Measurements from ENCODE around the gene ITGB8. TPM values are rescaled to one million over a fixed set of nuclear protein-coding genes. Genes with fewer than 3 reads are reported as not detected.

The ITGB8 gene
- total and polyA plus RNA-seq, 2 experiments from 2014 or later = 0.71 to 3.0 TPM

DNA sequence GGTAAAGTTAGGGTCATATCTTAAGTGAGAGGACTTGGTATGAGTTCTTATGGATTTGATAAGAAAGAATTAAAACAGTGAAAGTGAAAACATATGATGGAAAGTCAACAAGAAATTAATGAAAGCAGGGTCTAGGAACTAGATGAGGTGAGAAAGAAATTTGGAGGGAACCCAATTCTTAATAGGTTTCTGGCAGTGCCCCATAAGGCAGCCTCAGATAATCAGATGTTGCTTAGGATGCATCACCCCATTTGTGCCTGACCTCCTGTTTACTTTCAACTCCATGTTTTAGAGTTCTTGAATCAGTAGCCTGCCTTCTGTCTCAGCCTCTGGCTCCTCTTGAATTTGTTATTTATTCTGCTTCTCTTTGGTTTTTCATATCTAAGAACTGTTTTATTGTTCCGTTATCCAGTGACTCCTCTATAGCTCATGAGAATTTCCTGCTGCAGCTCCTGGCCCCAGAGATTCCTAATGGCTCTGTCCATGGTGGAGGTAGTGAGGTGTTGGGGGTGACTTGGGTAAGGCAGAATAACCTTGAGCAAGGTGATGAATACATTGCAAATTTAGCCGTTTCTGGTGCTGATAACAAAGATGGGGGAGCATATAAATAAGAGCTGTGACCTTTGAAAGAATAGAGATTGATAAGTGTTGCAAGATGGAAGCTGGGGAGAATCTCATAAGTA lies 17.6 kb downstream of the ITGB8 start:
- H3K27me3 ChIP-seq (ENCODE audit: insufficient read depth) = no peaks in the 10 kb centered on the region
- H3K9me2 ChIP-seq (ENCODE audit: insufficient read depth) = no peaks in the 10 kb centered on the region
- H3K4me1 ChIP-seq (ENCODE audit: insufficient read depth) = no peaks in the 10 kb centered on the region
- no peaks in the 10 kb centered on the region for H3K36me3 Mint-ChIP-seq (ENCODE audit: low read depth)
- TF ChIP-seq, protein P1, sequence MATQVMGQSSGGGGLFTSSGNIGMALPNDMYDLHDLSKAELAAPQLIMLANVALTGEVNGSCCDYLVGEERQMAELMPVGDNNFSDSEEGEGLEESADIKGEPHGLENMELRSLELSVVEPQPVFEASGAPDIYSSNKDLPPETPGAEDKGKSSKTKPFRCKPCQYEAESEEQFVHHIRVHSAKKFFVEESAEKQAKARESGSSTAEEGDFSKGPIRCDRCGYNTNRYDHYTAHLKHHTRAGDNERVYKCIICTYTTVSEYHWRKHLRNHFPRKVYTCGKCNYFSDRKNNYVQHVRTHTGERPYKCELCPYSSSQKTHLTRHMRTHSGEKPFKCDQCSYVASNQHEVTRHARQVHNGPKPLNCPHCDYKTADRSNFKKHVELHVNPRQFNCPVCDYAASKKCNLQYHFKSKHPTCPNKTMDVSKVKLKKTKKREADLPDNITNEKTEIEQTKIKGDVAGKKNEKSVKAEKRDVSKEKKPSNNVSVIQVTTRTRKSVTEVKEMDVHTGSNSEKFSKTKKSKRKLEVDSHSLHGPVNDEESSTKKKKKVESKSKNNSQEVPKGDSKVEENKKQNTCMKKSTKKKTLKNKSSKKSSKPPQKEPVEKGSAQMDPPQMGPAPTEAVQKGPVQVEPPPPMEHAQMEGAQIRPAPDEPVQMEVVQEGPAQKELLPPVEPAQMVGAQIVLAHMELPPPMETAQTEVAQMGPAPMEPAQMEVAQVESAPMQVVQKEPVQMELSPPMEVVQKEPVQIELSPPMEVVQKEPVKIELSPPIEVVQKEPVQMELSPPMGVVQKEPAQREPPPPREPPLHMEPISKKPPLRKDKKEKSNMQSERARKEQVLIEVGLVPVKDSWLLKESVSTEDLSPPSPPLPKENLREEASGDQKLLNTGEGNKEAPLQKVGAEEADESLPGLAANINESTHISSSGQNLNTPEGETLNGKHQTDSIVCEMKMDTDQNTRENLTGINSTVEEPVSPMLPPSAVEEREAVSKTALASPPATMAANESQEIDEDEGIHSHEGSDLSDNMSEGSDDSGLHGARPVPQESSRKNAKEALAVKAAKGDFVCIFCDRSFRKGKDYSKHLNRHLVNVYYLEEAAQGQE (IDR thresholded peaks at IDR 0.05; ENCODE audit: unreplicated experiment) = peak; percentile 71
- no peak for TF ChIP-seq EZH2phosphoT487 (IDR thresholded peaks at IDR 0.05; ENCODE audit: unreplicated experiment)
- TF ChIP-seq NANOG (IDR thresholded peaks at IDR 0.05; ENCODE audit: borderline replicate concordance) = no peak
- no peak overlapping the region for H2AFZ ChIP-seq
- DNase-seq (ENCODE audit: low spot score) (no peak), ATAC-seq (no peak; the same call in 2 of the 3 replicates)
- H3K27ac ChIP-seq (ENCODE audit: low read depth) = no peak overlapping the region
- no peak overlapping the region for H3K4me3 Mint-ChIP-seq
- H3K36me3 ChIP-seq (ENCODE audit: insufficient read depth) = no peaks in the 10 kb centered on the region
- no peaks in the 10 kb centered on the region for H3K79me2 ChIP-seq (replicated peaks; ENCODE audit: insufficient read depth)
- H3K4me3 ChIP-seq = no peak overlapping the region
- peaks cover 4% of the 10 kb centered on the region; the same call in 2 of the 3 replicates for H3K4me1 Mint-ChIP-seq
- H3K4me2 ChIP-seq = no peak overlapping the region
- no peaks in the 10 kb centered on the region for H3K27me3 Mint-ChIP-seq (ENCODE audit: insufficient read depth, low read depth, poor library complexity)
- no peaks in the 10 kb centered on the region for H3F3A ChIP-seq (replicated peaks; ENCODE audit: low read depth)
- H3K27ac Mint-ChIP-seq = no peak overlapping the region
- no peaks in the 10 kb centered on the region for H4K20me1 ChIP-seq (replicated peaks; ENCODE audit: insufficient read depth)
- H3K9me3 Mint-ChIP-seq = no peaks in the 10 kb centered on the region

DNA sequence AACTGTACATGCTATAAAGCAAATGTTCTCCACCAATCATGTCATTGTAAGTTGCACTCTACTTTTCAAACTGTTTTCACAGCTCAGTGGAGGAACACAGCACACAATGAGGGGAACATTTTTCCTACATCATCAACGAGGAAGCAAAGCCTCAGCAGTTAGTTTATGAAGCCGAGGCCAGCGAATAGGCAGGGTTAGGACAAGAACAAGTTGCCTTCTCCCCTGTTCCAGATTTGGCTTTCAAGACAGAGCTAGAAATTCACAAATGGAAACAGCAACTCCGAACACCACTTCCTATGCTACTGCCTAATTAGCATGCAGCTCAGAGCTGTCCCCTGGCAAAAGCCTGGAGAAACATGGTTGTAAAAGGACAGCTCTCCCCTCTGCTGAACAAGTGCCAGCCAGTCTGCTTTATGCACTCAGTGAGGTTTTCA lies 19.8 kb downstream of the ITGB8 start:
- no peak overlapping the region for H3K4me3 ChIP-seq
- Mint-ChIP-seq H3K27me3 (ENCODE audit: insufficient read depth, low read depth, poor library complexity) (peaks cover 2% of the 10 kb centered on the region), H3K36me3 (ENCODE audit: low read depth) (no peaks in the 10 kb centered on the region), H3K4me1 (0 out of 3 replicates have a peak, but pooled peaks cover 3% of the 10 kb centered on the region), H3K4me3 (no peak overlapping the region), H3K27ac (0 out of 2 replicates have a peak overlapping the region, but pooled peaks have one; percentile 43), H3K9me3 (no peaks in the 10 kb centered on the region)
- no peaks in the 10 kb centered on the region for H3K27me3 ChIP-seq (ENCODE audit: insufficient read depth)
- H3F3A ChIP-seq (replicated peaks; ENCODE audit: low read depth) = no peaks in the 10 kb centered on the region
- peak; percentile 64 for ATAC-seq
- H3K79me2 ChIP-seq (replicated peaks; ENCODE audit: insufficient read depth) = no peaks in the 10 kb centered on the region
- no peak overlapping the region for H3K4me2 ChIP-seq
- H3K36me3 ChIP-seq (ENCODE audit: insufficient read depth) = no peaks in the 10 kb centered on the region
- DNase-seq (ENCODE audit: low spot score) = peak; percentile 13
- no peaks in the 10 kb centered on the region; the same call in 1 of the 2 replicates for H3K4me1 ChIP-seq (ENCODE audit: insufficient read depth)
- no peaks in the 10 kb centered on the region for H4K20me1 ChIP-seq (replicated peaks; ENCODE audit: insufficient read depth)
- no peak overlapping the region for H3K27ac ChIP-seq (ENCODE audit: low read depth)
- H2AFZ ChIP-seq = peak overlapping the region; percentile 56; the same call in 1 of the 2 replicates
- H3K9me2 ChIP-seq (ENCODE audit: insufficient read depth) = no peaks in the 10 kb centered on the region
- no peak for TF ChIP-seq NANOG (IDR thresholded peaks at IDR 0.05; ENCODE audit: borderline replicate concordance)
- no peak for TF ChIP-seq JUNB (IDR thresholded peaks at IDR 0.05; ENCODE audit: unreplicated experiment)
- TF ChIP-seq ZNF331 (CRISPR knock-in tag; IDR thresholded peaks at IDR 0.05; ENCODE audit: low read depth) = no peak
- TF ChIP-seq POLR2AphosphoS5 (IDR thresholded peaks at IDR 0.05; ENCODE audit: low read depth) = no peak
- TF ChIP-seq, protein P2, sequence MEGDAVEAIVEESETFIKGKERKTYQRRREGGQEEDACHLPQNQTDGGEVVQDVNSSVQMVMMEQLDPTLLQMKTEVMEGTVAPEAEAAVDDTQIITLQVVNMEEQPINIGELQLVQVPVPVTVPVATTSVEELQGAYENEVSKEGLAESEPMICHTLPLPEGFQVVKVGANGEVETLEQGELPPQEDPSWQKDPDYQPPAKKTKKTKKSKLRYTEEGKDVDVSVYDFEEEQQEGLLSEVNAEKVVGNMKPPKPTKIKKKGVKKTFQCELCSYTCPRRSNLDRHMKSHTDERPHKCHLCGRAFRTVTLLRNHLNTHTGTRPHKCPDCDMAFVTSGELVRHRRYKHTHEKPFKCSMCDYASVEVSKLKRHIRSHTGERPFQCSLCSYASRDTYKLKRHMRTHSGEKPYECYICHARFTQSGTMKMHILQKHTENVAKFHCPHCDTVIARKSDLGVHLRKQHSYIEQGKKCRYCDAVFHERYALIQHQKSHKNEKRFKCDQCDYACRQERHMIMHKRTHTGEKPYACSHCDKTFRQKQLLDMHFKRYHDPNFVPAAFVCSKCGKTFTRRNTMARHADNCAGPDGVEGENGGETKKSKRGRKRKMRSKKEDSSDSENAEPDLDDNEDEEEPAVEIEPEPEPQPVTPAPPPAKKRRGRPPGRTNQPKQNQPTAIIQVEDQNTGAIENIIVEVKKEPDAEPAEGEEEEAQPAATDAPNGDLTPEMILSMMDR (conservative IDR thresholded peaks at IDR 0.05; ENCODE audit: low read depth in 2 of 2) = no peak
- no peak for TF ChIP-seq EZH2 (IDR thresholded peaks at IDR 0.05; ENCODE audit: low read depth, unreplicated experiment)
- no peak for TF ChIP-seq ZNF462 (CRISPR knock-in tag; IDR thresholded peaks at IDR 0.05)

Data from GM23338 (cell line).